ENCODE measurements around the gene UBL4A. TPM values are rescaled to one million over a fixed set of nuclear protein-coding genes. Genes with fewer than 3 reads are reported as not detected.
A peak's percentile ranks its signal among the peaks of the same experiment; 100 is the strongest.

The UBL4A gene
- polyA plus RNA-seq, 2 of the 4 experiments (the other 2 are of a cell fraction), result 26.4 to 37.7 TPM

GRCh38 chrX:154476821-154477220, 9.6 kb downstream of the UBL4A start:
- Histone ChIP-seq H3K4me1 (peaks cover 5% of the 10 kb centered on the region; the same call in 1 of the 3 replicates), H3K4me2 (no peak overlapping the region), H3K27ac (no peak overlapping the region), H3K9me3 (no peaks in the 10 kb centered on the region), H3K4me3 (no peak overlapping the region)
- no peak for ATAC-seq
- DNase-seq (ENCODE audit: low read depth in 1 of 2, low spot score in 1 of 2), result no peak
- FAIRE-seq, result no peak
- no peak for TF ChIP-seq RARB (CRISPR knock-in tag; IDR thresholded peaks at IDR 0.05)
- TF ChIP-seq FOXS1 (CRISPR knock-in tag; IDR thresholded peaks at IDR 0.05), result no peak
- no peak for TF ChIP-seq HEYL (CRISPR knock-in tag; IDR thresholded peaks at IDR 0.05)
- CTCF ChIA-PET, result interaction anchor here (1.2 to 1.9 kb wide), 3 partner anchors 10 to 22 kb away, joined by 3 to 4 read pairs (median 3); partner anchors contain the start of gene SLC10A3
- WGBS (ENCODE audit: missing lambda C conversion rate), result 91% methylated on average over 8 of the region's 8 CpGs
- POLR2A ChIA-PET, result interaction anchor here (1.2 kb wide), 1 partner anchor 18 kb away, joined by 3 read pairs; no protein-coding TSS in a partner anchor

GRCh38 chrX:154473683-154474082, 12.7 kb downstream of the UBL4A start:
- Histone ChIP-seq H3K4me1 (peaks cover 5% of the 10 kb centered on the region; the same call in 1 of the 3 replicates), H3K4me2 (no peak overlapping the region), H3K4me3 (no peak overlapping the region), H3K27ac (no peak overlapping the region), H3K9me3 (no peaks in the 10 kb centered on the region)
- FAIRE-seq (no peak), DNase-seq (ENCODE audit: low read depth in 1 of 2, low spot score in 1 of 2) (no peak), ATAC-seq (no peak)
- WGBS (ENCODE audit: missing lambda C conversion rate), result 85% methylated on average over 7 of the region's 7 CpGs
- ChIA-PET POLR2A (no interaction called here), CTCF (no interaction called here)
- TF ChIP-seq ZFP36 (IDR thresholded peaks at IDR 0.05; ENCODE audit: borderline replicate concordance, partially characterized antibody) (no peak), HES2 (IDR thresholded peaks at IDR 0.05) (no peak), ZSCAN20 (CRISPR knock-in tag; IDR thresholded peaks at IDR 0.05) (no peak), FOXS1 (CRISPR knock-in tag; IDR thresholded peaks at IDR 0.05) (no peak)

- Histone ChIP-seq H3K4me1 (peaks cover 3% of the 10 kb centered on the region; the same call in 1 of the 3 replicates), H3K4me3 (no peak overlapping the region), H3K4me2 (no peak overlapping the region), H3K27ac (no peak overlapping the region), H3K9me3 (no peaks in the 10 kb centered on the region)
- no peak for TF ChIP-seq FOXS1 (CRISPR knock-in tag; IDR thresholded peaks at IDR 0.05)
- no peak for TF ChIP-seq FOSL2 (IDR thresholded peaks at IDR 0.05)
- no peak for TF ChIP-seq FOSL2 (CRISPR knock-in tag; IDR thresholded peaks at IDR 0.05)
- no peak for TF ChIP-seq CHD4 (IDR thresholded peaks at IDR 0.05; ENCODE audit: borderline replicate concordance)
- no peak for TF ChIP-seq HMGXB4 (CRISPR knock-in tag; IDR thresholded peaks at IDR 0.05; ENCODE audit: borderline replicate concordance)
- TF ChIP-seq ATOH8 (CRISPR knock-in tag; IDR thresholded peaks at IDR 0.05; ENCODE audit: low read depth), result no peak
- TF ChIP-seq SREBF2 (IDR thresholded peaks at IDR 0.05), result no peak
- TF ChIP-seq RFX5 (IDR thresholded peaks at IDR 0.05), result no peak
- TF ChIP-seq JUNB (IDR thresholded peaks at IDR 0.05), result no peak
- no peak for TF ChIP-seq CBX8 (IDR thresholded peaks at IDR 0.05)
- TF ChIP-seq NPAS2 (CRISPR knock-in tag; IDR thresholded peaks at IDR 0.05; ENCODE audit: borderline replicate concordance), result no peak
- TF ChIP-seq E2F6 (IDR thresholded peaks at IDR 0.05; ENCODE audit: borderline replicate concordance, low read depth), result no peak
- CTCF ChIA-PET, result no interaction called here
- DNase-seq (ENCODE audit: low read depth in 1 of 2, low spot score in 1 of 2) (no peak), FAIRE-seq (no peak), ATAC-seq (peak in 1 of 2 experiments; percentile 18; a peak in 2 of 6 replicates)
- POLR2A ChIA-PET, result no interaction called here
- WGBS (ENCODE audit: missing lambda C conversion rate), result 78% methylated on average over 21 of the region's 28 CpGs
These were observed 13.5 kb downstream of the UBL4A start for GRCh38 chrX:154472685-154473632.

Data from A549 (cell line).